OCI-LY7 (cell line): ENCODE measurements around the gene PCIF1. TPM values are rescaled to one million over a fixed set of nuclear protein-coding genes. Genes with fewer than 3 reads are reported as not detected.
"Not testable (repeated sequence)": the region's sequence is repeated elsewhere in the genome, so short reads cannot be mapped to it uniquely, and the experiment has no call there.

Source experiments
- BruUV-seq: library from RNA; stranded (reverse); fragments of 400-500 nt; replicated peaks from 2 replicates; lab custom pipeline; 2021; lab: Mats Ljungman, UMichigan
- CTCF ChIA-PET: fragments of 300-600 bp; sonication (Branson Sonifier 250); formaldehyde crosslinking; loops from one replicate; lab custom pipeline; 2022; ENCODE audit warnings: antibody characterized with exemption; ENCODE audit not compliant: unreplicated experiment; lab: Charles Lee
- POLR2A ChIA-PET: fragments of 300-600 bp; sonication (Branson Sonifier 250); formaldehyde crosslinking; loops from one replicate; lab custom pipeline; 2022; ENCODE audit warnings: antibody characterized with exemption; lab: Charles Lee
- DNase-seq: peaks from one replicate; pipeline ENCODE4 v3.0.0-alpha.2; 2015; ENCODE audit warnings: low spot score
- H2AFZ ChIP-seq: fragments of 200-600 bp; sonication (generic), shearing (Covaris generic); 2 replicates; pipeline ENCODE4 v1.6.1; 2014; ENCODE audit warnings: mild to moderate bottlenecking, antibody characterized with exemption, low read length, moderate library complexity
- H3K27ac ChIP-seq: fragments of 200-600 bp; sonication (generic); 2 replicates; pipeline ENCODE4 v1.5.1; 2014; ENCODE audit warnings: mixed run types, low read depth, mild to moderate bottlenecking, moderate library complexity, low read length, inconsistent platforms; ENCODE audit not compliant: poor library complexity, severe bottlenecking
- H3K36me3 ChIP-seq: fragments of 200-600 bp; sonication (generic); 2 replicates; pipeline ENCODE4 v1.6.1; 2014; ENCODE audit warnings: mild to moderate bottlenecking, antibody characterized with exemption, low read length, moderate library complexity, mixed read lengths; ENCODE audit not compliant: insufficient read depth
- H3K4me1 ChIP-seq: fragments of 200-600 bp; sonication (generic); 2 replicates; pipeline ENCODE4 v1.5.1; 2014; ENCODE audit warnings: mild to moderate bottlenecking, low read length; ENCODE audit not compliant: insufficient read depth, poor library complexity, severe bottlenecking
- H3K4me2 ChIP-seq: fragments of 200-600 bp; sonication (generic); 2 replicates; pipeline ENCODE4 v1.6.1; 2014; ENCODE audit warnings: mild to moderate bottlenecking, low read length
- H3K4me3 ChIP-seq: fragments of 200-600 bp; sonication (generic); 2 replicates; pipeline ENCODE4 v1.5.1; 2014; ENCODE audit warnings: mild to moderate bottlenecking, low read depth, low read length; ENCODE audit not compliant: poor library complexity, severe bottlenecking
- H3K79me2 ChIP-seq: fragments of 200-600 bp; sonication (generic); 2 replicates; pipeline ENCODE4 v1.6.1; 2016; ENCODE audit warnings: low read depth, mild to moderate bottlenecking, low read length, moderate library complexity, mixed read lengths; ENCODE audit not compliant: insufficient read depth
- H3K9me2 ChIP-seq: fragments of 200-600 bp; sonication (generic); 2 replicates; pipeline ENCODE4 v1.6.1; 2016; ENCODE audit warnings: mild to moderate bottlenecking, low read length, mixed read lengths; ENCODE audit not compliant: insufficient read depth
- H3K9me3 ChIP-seq: fragments of 200-600 bp; sonication (generic); 2 replicates; pipeline ENCODE4 v1.6.1; 2014; ENCODE audit warnings: mild to moderate bottlenecking, mixed run types, low read length, mixed read lengths
- H4K20me1 ChIP-seq: fragments of 200-600 bp; sonication (generic); 2 replicates; pipeline ENCODE4 v1.6.1; 2014; ENCODE audit warnings: mild to moderate bottlenecking, antibody characterized with exemption, low read length, moderate library complexity, mixed read lengths; ENCODE audit not compliant: insufficient read depth
- CTCF ChIP-seq: fragments of 200-600 bp; sonication (generic); conservative IDR thresholded peaks from 2 replicates; pipeline ENCODE4 v1.5.1; 2014; ENCODE audit warnings: mild to moderate bottlenecking, antibody characterized with exemption, low read length, moderate library complexity, mixed read lengths
- EZH2phosphoT487 ChIP-seq: fragments of 200-600 bp; sonication (generic); IDR thresholded peaks from 2 replicates; pipeline ENCODE4 v1.6.1; 2018; ENCODE audit warnings: low read depth, borderline replicate concordance, mild to moderate bottlenecking, mixed run types, antibody characterized with exemption, low read length, moderate library complexity, mixed read lengths
- intact Hi-C: fragments of 100-400 bp; cut with micrococcal nuclease; formaldehyde crosslinking; loops from one replicate; pipeline ENCODE4 v1.10.0; 2022; ENCODE audit not compliant: unreplicated experiment
- total RNA-seq, 2 experiments: library from RNA; depleted of rRNA in 1 of 2; stranded (reverse); fragments of >200 nt in 1 of 2; shearing (Covaris generic) in 1 of 2; gene quantifications; 2 replicates each; pipeline ENCODE4 v1.2.3, GENCODE V29; 2014 to 2022

The PCIF1 gene
- total RNA-seq, 2 experiments from 2014 or later, result 21.2 to 40.6 TPM

DNA sequence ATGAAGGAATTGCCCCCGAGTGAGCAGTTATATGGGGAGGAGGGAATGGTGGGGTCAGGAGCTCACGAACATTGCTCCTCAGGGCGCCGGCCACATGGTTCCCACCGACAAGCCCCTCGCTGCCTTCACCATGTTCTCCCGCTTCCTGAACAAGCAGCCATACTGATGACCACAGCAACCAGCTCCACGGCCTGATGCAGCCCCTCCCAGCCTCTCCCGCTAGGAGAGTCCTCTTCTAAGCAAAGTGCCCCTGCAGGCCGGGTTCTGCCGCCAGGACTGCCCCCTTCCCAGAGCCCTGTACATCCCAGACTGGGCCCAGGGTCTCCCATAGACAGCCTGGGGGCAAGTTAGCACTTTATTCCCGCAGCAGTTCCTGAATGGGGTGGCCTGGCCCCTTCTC is 36.2 kb upstream of the PCIF1 start:
- ChIA-PET POLR2A (no interaction called here), CTCF (no interaction called here)
- Histone ChIP-seq H3K9me3 (no peaks in the 10 kb centered on the region), H3K9me2 (no peaks in the 10 kb centered on the region), H3K79me2 (no peaks in the 10 kb centered on the region), H3K4me2 (no peak overlapping the region), H3K27ac (no peak overlapping the region), H3K4me3 (no peak overlapping the region), H4K20me1 (no peaks in the 10 kb centered on the region), H2AFZ (no peak overlapping the region), H3K36me3 (peaks cover 4% of the 10 kb centered on the region), H3K4me1 (peaks cover 7% of the 10 kb centered on the region)
- no TSS peak for BruUV-seq
- intact Hi-C loops, result no loop called here
- TF ChIP-seq CTCF (no peak), EZH2phosphoT487 (no peak)
- no peak for DNase-seq

GRCh38 chr20:45899046-45899835 is 35.2 kb upstream of the PCIF1 start:
- Histone ChIP-seq H3K9me2 (no peaks in the 10 kb centered on the region), H3K4me2 (no peak overlapping the region), H3K9me3 (no peaks in the 10 kb centered on the region), H3K4me1 (peaks cover 7% of the 10 kb centered on the region), H3K27ac (no peak overlapping the region), H3K79me2 (no peaks in the 10 kb centered on the region), H3K36me3 (peaks cover 4% of the 10 kb centered on the region), H3K4me3 (no peak overlapping the region), H4K20me1 (no peaks in the 10 kb centered on the region), H2AFZ (no peak overlapping the region)
- POLR2A ChIA-PET, result no interaction called here
- CTCF ChIA-PET, result no interaction called here
- intact Hi-C loops, result no loop called here
- no peak for DNase-seq
- no TSS peak for BruUV-seq
- TF ChIP-seq CTCF, result no peak
- no peak for TF ChIP-seq EZH2phosphoT487

- H3K36me3 ChIP-seq, BruUV-seq, CTCF ChIA-PET, H3K4me2 ChIP-seq, H3K4me3 ChIP-seq, H3K9me3 ChIP-seq, H2AFZ ChIP-seq, intact Hi-C loops, H3K4me1 ChIP-seq, H3K79me2 ChIP-seq, H4K20me1 ChIP-seq, H3K27ac ChIP-seq, H3K9me2 ChIP-seq, DNase-seq: not testable (repeated sequence)
- POLR2A ChIA-PET, result interaction anchor here (1.3 kb wide), 1 partner anchor 26 kb away, joined by 3 read pairs; no protein-coding TSS in a partner anchor
Measured at GRCh38 chr20:45901332-45901731, 33.2 kb upstream of the PCIF1 start.
